Brain microvascular endothelial cell (primary cell): ENCODE measurements around the gene MTO1.
"Not testable (repeated sequence)": the region's sequence is repeated elsewhere in the genome, so short reads cannot be mapped to it uniquely, and the experiment has no call there.

Source experiments
- DNase-seq: peaks from one replicate; pipeline ENCODE4 v3.0.0-alpha.2; 2020
- H3K27ac ChIP-seq: fragments of 250-450 bp; sonication (Bioruptor Pico); 2 replicates; pipeline ENCODE4 v1.5.1; 2020; ENCODE audit warnings: mild to moderate bottlenecking, moderate library complexity
- H3K27me3 ChIP-seq: fragments of 250-450 bp; sonication (Bioruptor Pico); replicated peaks from 2 replicates; pipeline ENCODE4 v1.5.1; 2020; ENCODE audit warnings: mild to moderate bottlenecking
- H3K36me3 ChIP-seq: fragments of 250-450 bp; sonication (Bioruptor Pico); replicated peaks from 2 replicates; pipeline ENCODE4 v1.5.1; 2020; ENCODE audit warnings: mild to moderate bottlenecking
- H3K4me3 ChIP-seq: 2 replicates; pipeline ENCODE4 v1.5.1; 2011; ENCODE audit warnings: low read depth, mild to moderate bottlenecking, control low read depth, low read length, moderate library complexity
- in situ Hi-C: cut with HindIII; loops from 2 replicates; pipeline ENCODE4 v1.10.0; 2017; ENCODE audit warnings: low sequenced_read_pairs, low pct_ligation_motif_present
- TF ChIP-seq, protein P1 (sequence below): IDR thresholded peaks from 2 replicates; pipeline ENCODE4 v1.5.1; 2011; ENCODE audit warnings: low read depth, mild to moderate bottlenecking, moderate library complexity, low read length, control low read depth, inconsistent platforms; ENCODE audit errors: missing control alignments

The MTO1 gene

DNA sequence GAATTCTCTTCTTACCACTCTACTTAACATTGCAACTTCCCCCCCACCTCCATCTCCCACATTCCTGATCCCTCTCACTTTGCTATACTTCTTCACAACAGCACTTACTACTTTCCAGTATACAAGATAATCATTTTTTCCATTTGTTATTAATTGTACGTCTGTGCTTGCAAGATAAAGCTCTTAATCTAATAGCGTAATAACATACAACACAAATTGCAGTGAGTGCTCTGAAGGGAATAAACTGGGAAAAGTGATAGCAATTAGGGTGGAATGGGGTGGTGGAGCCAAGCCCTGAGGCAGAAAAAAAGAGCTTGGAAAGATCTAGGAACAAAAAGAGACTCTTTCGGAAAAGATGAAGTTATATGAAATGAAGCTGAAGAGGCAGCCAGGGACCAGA is 18.0 kb upstream of the MTO1 start:
- in situ Hi-C loops: no loop called here
- H3K36me3 ChIP-seq: no peaks in the 10 kb centered on the region
- H3K4me3 ChIP-seq: no peak overlapping the region
- no peaks in the 10 kb centered on the region for H3K27me3 ChIP-seq
- DNase-seq: no peak
- TF ChIP-seq, protein P1, sequence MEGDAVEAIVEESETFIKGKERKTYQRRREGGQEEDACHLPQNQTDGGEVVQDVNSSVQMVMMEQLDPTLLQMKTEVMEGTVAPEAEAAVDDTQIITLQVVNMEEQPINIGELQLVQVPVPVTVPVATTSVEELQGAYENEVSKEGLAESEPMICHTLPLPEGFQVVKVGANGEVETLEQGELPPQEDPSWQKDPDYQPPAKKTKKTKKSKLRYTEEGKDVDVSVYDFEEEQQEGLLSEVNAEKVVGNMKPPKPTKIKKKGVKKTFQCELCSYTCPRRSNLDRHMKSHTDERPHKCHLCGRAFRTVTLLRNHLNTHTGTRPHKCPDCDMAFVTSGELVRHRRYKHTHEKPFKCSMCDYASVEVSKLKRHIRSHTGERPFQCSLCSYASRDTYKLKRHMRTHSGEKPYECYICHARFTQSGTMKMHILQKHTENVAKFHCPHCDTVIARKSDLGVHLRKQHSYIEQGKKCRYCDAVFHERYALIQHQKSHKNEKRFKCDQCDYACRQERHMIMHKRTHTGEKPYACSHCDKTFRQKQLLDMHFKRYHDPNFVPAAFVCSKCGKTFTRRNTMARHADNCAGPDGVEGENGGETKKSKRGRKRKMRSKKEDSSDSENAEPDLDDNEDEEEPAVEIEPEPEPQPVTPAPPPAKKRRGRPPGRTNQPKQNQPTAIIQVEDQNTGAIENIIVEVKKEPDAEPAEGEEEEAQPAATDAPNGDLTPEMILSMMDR: no peak
- no peak overlapping the region for H3K27ac ChIP-seq

DNA sequence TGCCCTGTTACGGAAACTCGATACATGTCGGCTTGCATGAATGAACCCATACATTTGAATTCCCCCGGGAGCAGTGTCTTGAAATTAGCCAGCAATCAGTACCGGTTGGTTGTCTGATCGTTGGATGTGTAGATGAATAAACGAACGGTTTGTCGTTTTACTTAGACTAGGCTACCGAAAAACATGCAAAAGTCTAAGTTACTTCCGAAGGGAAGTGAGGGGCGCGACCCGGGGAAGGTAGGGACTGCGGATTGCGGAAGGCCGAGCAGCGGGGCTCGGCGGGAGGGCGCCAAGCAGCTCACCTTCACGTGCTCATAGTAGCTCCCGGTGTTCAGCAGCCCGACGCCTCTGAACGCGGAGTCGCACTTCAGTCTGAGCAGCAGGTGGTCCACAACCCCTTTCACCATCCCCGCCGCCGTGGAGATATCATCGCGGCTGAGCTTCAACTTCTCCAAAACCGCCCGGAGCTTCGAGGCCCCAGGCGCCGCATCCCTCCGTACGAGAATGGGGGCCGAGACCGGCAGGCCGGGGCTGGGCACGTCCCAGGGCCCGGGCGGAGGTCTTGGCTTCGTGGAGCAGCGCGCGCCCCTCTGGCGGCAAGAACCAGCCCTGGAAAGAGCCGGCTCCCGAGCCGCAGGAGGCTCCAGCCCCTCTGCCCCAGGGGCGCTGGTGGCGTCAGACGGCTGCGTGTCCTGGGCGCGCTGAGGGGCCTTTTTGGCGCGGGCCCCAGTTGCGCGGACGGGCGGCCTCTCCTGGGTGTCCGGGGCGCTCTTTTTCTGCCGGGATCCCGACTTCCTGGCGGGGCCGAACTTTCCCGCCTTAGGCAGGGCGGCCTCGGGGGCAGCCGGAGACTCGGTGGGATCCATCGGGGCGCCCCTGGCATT is 10.1 kb upstream of the MTO1 start:
- Histone ChIP-seq H3K4me3 (peak overlapping the region; percentile 67), H3K27ac (peak overlapping the region; percentile 40), H3K27me3 (no peaks in the 10 kb centered on the region), H3K36me3 (no peaks in the 10 kb centered on the region)
- TF ChIP-seq, protein P1: no peak
- DNase-seq: peak; percentile 25
- in situ Hi-C loops: no loop called here

DNA sequence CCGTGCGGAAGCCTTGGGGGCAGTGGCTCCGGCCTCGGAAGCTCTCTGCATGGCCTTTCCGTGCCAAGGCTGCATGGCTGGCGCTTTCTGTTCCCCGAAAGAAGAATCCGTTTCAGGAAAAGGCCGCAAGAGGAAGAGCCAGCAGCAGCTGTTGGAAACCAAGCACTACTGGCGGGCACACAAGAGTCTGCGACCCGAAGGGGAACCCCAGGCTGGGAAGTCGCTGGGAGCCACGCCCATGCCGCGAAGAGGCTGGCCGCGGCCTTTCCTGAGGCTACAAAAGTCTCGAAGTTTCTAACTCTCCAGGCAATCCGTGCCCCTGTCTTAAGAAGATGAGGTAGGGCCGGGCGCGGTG is 9.5 kb upstream of the MTO1 start, which contains the start of gene CGAS:
CGAS (minus strand) TSS at position 191 of the 355 bp plus-strand sequence; CDS start at position 75, 116 bp downstream.
- H3K27ac ChIP-seq: peak within 1 kb of the TSS; percentile 40
- in situ Hi-C loops: no loop called here
- TF ChIP-seq, protein P1: no peak
- H3K27me3 ChIP-seq: no peaks in the 10 kb centered on the region
- no peak for DNase-seq
- H3K4me3 ChIP-seq: peak within 1 kb of the TSS; percentile 67
- H3K36me3 ChIP-seq: no peaks in the 10 kb centered on the region

- no peak overlapping the region for H3K27ac ChIP-seq
- no peaks in the 10 kb centered on the region for H3K36me3 ChIP-seq
- H3K4me3 ChIP-seq: no peak overlapping the region
- DNase-seq: no peak
- TF ChIP-seq, protein P1: no peak
- in situ Hi-C loops: no loop called here
- H3K27me3 ChIP-seq: no peaks in the 10 kb centered on the region
Measured at GRCh38 chr6:73455865-73456629, 5.5 kb upstream of the MTO1 start.

GRCh38 chr6:73459474-73459873 is 2.1 kb upstream of the MTO1 start:
- H3K27me3 ChIP-seq, H3K36me3 ChIP-seq, DNase-seq, H3K27ac ChIP-seq, in situ Hi-C loops, H3K4me3 ChIP-seq: not testable (repeated sequence)

DNA sequence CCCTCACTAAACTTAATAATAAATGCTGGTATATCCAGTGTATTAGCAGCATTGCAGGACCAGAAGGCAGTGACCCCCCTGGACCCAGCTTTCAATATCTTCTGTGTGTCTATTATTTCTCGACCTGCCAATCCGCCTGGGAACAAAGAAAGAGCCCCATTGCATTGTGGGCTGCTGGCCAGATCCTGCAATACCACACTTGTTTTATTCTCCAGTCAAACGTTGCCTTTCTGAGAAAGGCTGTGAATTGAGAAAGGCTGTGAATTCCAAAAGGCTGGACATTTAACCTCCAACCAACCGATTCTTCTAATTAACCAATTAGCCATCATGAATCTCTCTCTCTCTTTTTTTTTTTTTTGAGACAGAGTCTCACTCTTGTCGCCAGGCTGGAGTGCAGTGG is 1.5 kb upstream of the MTO1 start:
- TF ChIP-seq, protein P1: no peak
- no peaks in the 10 kb centered on the region for H3K27me3 ChIP-seq
- H3K36me3 ChIP-seq: no peaks in the 10 kb centered on the region
- H3K4me3 ChIP-seq: no peak overlapping the region
- no peak overlapping the region for H3K27ac ChIP-seq
- no peak for DNase-seq
- in situ Hi-C loops: no loop called here
